Prostate gland (tissue), 2 donors: ENCODE data around the gene HGFAC.

Experiments
- POLR2A ChIP-seq: fragments of 450-650 bp; IDR thresholded peaks from one replicate; pipeline ENCODE4 v1.6.1; 2016; ENCODE audit warnings: antibody characterized with exemption, mild to moderate bottlenecking
- POLR2AphosphoS5 ChIP-seq: sonication (generic); formaldehyde crosslinking; IDR thresholded peaks from one replicate; pipeline ENCODE4 v1.6.1; 2017; ENCODE audit warnings: antibody characterized with exemption
- TF ChIP-seq, protein P1 (sequence below), 4 experiments: fragments of 200-600 bp in 2 of 4; fragments of 450-650 bp in 2 of 4; sonication (generic) in 2 of 4; IDR thresholded peaks; 1 replicate in 3 of 4; 2 replicates in 1 of 4; pipeline ENCODE4 v1.5.1; 2016 to 2019; ENCODE audit warnings: antibody characterized with exemption in 4 of 4, mild to moderate bottlenecking in 2 of 4, moderate library complexity in 2 of 4

DNA sequence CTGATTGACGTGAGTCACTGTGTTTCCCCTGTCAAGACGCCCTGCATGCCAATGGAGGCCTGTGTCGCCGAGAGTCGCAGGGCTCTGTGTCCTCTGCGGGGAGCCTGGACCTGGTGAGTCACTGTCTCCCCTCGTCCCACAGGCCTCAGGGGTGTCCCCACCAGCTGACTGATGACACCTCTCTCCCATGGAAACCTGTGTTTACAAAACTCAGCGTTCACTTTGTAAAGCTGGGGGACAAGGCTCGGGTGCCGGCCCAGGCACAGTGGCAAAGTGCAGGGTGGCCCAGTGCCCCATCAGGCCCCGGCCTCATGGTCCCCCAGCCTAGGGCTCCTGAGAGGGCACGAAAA is 21.2 kb upstream of the HGFAC start:
- TF ChIP-seq, protein P1, sequence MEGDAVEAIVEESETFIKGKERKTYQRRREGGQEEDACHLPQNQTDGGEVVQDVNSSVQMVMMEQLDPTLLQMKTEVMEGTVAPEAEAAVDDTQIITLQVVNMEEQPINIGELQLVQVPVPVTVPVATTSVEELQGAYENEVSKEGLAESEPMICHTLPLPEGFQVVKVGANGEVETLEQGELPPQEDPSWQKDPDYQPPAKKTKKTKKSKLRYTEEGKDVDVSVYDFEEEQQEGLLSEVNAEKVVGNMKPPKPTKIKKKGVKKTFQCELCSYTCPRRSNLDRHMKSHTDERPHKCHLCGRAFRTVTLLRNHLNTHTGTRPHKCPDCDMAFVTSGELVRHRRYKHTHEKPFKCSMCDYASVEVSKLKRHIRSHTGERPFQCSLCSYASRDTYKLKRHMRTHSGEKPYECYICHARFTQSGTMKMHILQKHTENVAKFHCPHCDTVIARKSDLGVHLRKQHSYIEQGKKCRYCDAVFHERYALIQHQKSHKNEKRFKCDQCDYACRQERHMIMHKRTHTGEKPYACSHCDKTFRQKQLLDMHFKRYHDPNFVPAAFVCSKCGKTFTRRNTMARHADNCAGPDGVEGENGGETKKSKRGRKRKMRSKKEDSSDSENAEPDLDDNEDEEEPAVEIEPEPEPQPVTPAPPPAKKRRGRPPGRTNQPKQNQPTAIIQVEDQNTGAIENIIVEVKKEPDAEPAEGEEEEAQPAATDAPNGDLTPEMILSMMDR (IDR thresholded peaks at IDR 0.05) = no peak
- TF ChIP-seq POLR2AphosphoS5 = no peak
- no peak for TF ChIP-seq POLR2A
